Measurements from ENCODE around the gene MAGOH. TPM values are rescaled to one million over a fixed set of nuclear protein-coding genes. Genes with fewer than 3 reads are reported as not detected.

The MAGOH gene
- total RNA-seq, 1 experiment from 2014 or later = 77.0 TPM

- no peak for TF ChIP-seq CTCF (IDR thresholded peaks at IDR 0.05; ENCODE audit: insufficient read depth in 1 of 2, low read depth in 1 of 2, low read length in 1 of 2, severe bottlenecking in 1 of 2, unreplicated experiment in 1 of 2)
- Mint-ChIP-seq H3K36me3 (ENCODE audit: insufficient read depth, unreplicated experiment) (peaks cover 4% of the 10 kb centered on the region), H3K27me3 (ENCODE audit: insufficient read depth, unreplicated experiment) (no peaks in the 10 kb centered on the region), H3K9me3 (ENCODE audit: unreplicated experiment) (no peaks in the 10 kb centered on the region), H3K4me1 (ENCODE audit: low read depth, unreplicated experiment) (peaks cover 17% of the 10 kb centered on the region), H3K27ac (ENCODE audit: unreplicated experiment) (no peak overlapping the region), H3K4me3 (ENCODE audit: unreplicated experiment) (no peak overlapping the region)
- BruUV-seq (replicated peaks) = no TSS peak
- DNase-seq = no peak
- Histone ChIP-seq H3K27me3 (replicated peaks; ENCODE audit: control insufficient read depth, insufficient read depth, low read length) (no peaks in the 10 kb centered on the region), H3K9me3 (no peaks in the 10 kb centered on the region), H3K4me1 (peaks cover 12% of the 10 kb centered on the region), H3K36me3 (ENCODE audit: control insufficient read depth, insufficient read depth, low read length) (no peaks in the 10 kb centered on the region; the same call in 1 of the 2 replicates), H3K4me3 (ENCODE audit: low read depth, low read length) (no peak overlapping the region)
- ChIA-PET POLR2A (no interaction called here), CTCF (no interaction called here)
- intact Hi-C loops (cut with micrococcal nuclease; ENCODE audit: unreplicated experiment) = no loop called here
Measured at GRCh38 chr1:53259932-53260331, 21.6 kb upstream of the MAGOH start.

DNA sequence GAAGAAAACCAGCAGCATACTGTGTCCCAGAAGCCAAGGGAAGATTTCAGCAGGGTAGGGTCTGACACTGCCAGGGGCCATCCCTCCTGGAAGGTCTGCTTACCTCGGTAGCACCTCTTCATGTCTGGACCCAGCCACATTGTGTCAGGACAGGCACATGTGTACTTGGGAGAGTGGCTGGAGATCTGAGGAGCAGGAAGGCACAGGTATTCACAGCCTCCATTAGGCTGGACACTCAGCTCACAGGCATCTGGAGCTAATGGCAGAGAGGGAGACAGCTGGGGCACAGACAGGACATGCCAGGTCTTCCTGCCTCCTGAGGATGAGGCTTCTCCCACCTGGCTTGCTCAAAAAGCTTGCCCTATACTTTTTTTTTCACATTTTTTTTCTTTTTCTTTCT, 19.9 kb upstream of the MAGOH start:
- peak overlapping the region; percentile 29 for H3K27ac Mint-ChIP-seq (ENCODE audit: unreplicated experiment)

GRCh38 chr1:53257454-53258081, 19.2 kb upstream of the MAGOH start:
- Histone ChIP-seq H3K36me3 (ENCODE audit: control insufficient read depth, insufficient read depth, low read length) (no peaks in the 10 kb centered on the region; the same call in 1 of the 2 replicates), H3K4me3 (ENCODE audit: low read depth, low read length) (no peak overlapping the region), H3K27me3 (replicated peaks; ENCODE audit: control insufficient read depth, insufficient read depth, low read length) (no peaks in the 10 kb centered on the region), H3K9me3 (no peaks in the 10 kb centered on the region), H3K4me1 (peaks cover 15% of the 10 kb centered on the region)
- no TSS peak for BruUV-seq (replicated peaks)
- CTCF ChIA-PET = interaction anchor here (0.6 kb wide), 1 partner anchor 16 kb away, joined by 3 read pairs; no protein-coding TSS in a partner anchor
- Mint-ChIP-seq H3K27me3 (ENCODE audit: insufficient read depth, unreplicated experiment) (no peaks in the 10 kb centered on the region), H3K9me3 (ENCODE audit: unreplicated experiment) (no peaks in the 10 kb centered on the region), H3K4me3 (ENCODE audit: unreplicated experiment) (peak overlapping the region; percentile 9), H3K4me1 (ENCODE audit: low read depth, unreplicated experiment) (peaks cover 28% of the 10 kb centered on the region), H3K27ac (ENCODE audit: unreplicated experiment) (peak overlapping the region; percentile 29), H3K36me3 (ENCODE audit: insufficient read depth, unreplicated experiment) (peaks cover 6% of the 10 kb centered on the region)
- TF ChIP-seq CTCF (IDR thresholded peaks at IDR 0.05; ENCODE audit: insufficient read depth in 1 of 2, low read depth in 1 of 2, low read length in 1 of 2, severe bottlenecking in 1 of 2, unreplicated experiment in 1 of 2) = no peak
- POLR2A ChIA-PET = interaction anchor here (0.7 kb wide), 1 partner anchor 19 kb away, joined by 3 read pairs; the partner anchor contains the start of gene MAGOH
- DNase-seq = no peak
- intact Hi-C loops (cut with micrococcal nuclease; ENCODE audit: unreplicated experiment) = no loop called here

More for the DNA sequence above, 19.9 kb upstream of the MAGOH start:
- H3K27me3 Mint-ChIP-seq (ENCODE audit: insufficient read depth, unreplicated experiment) = no peaks in the 10 kb centered on the region
- Histone ChIP-seq H3K4me3 (ENCODE audit: low read depth, low read length) (no peak overlapping the region), H3K9me3 (no peaks in the 10 kb centered on the region), H3K27me3 (replicated peaks; ENCODE audit: control insufficient read depth, insufficient read depth, low read length) (no peaks in the 10 kb centered on the region), H3K36me3 (ENCODE audit: control insufficient read depth, insufficient read depth, low read length) (no peaks in the 10 kb centered on the region; the same call in 1 of the 2 replicates), H3K4me1 (peaks cover 15% of the 10 kb centered on the region)
- no TSS peak for BruUV-seq (replicated peaks)
- TF ChIP-seq CTCF (IDR thresholded peaks at IDR 0.05; ENCODE audit: insufficient read depth in 1 of 2, low read depth in 1 of 2, low read length in 1 of 2, severe bottlenecking in 1 of 2, unreplicated experiment in 1 of 2) = no peak
- intact Hi-C loops (cut with micrococcal nuclease; ENCODE audit: unreplicated experiment) = no loop called here
- ChIA-PET CTCF (interaction anchor here (0.6 kb wide), 1 partner anchor 17 kb away, joined by 3 read pairs; no protein-coding TSS in a partner anchor), POLR2A (no interaction called here)
- H3K4me3 Mint-ChIP-seq (ENCODE audit: unreplicated experiment) = peak overlapping the region; percentile 2
- H3K9me3 Mint-ChIP-seq (ENCODE audit: unreplicated experiment) = no peaks in the 10 kb centered on the region
- H3K4me1 Mint-ChIP-seq (ENCODE audit: low read depth, unreplicated experiment) = peaks cover 28% of the 10 kb centered on the region
- peaks cover 6% of the 10 kb centered on the region for H3K36me3 Mint-ChIP-seq (ENCODE audit: insufficient read depth, unreplicated experiment)
- no peak for DNase-seq
